GM12864 (cell line): Measurements from ENCODE around the gene ACTRT2.

ENCODE experiments used
- DNase-seq: peaks from one replicate; pipeline ENCODE4 v3.0.0-alpha.2; 2011; ENCODE audit warnings: low read depth
- H3K4me3 ChIP-seq: 2 replicates; pipeline ENCODE4 v1.5.1; 2011; ENCODE audit warnings: mild to moderate bottlenecking, low read depth, low read length, control low read depth
- TF ChIP-seq, protein P1 (sequence below): IDR thresholded peaks from 2 replicates; pipeline ENCODE4 v1.5.1; 2011; ENCODE audit warnings: low read depth, mild to moderate bottlenecking, moderate library complexity, low read length, control low read depth, inconsistent platforms; ENCODE audit errors: missing control alignments

Gene ACTRT2

DNA sequence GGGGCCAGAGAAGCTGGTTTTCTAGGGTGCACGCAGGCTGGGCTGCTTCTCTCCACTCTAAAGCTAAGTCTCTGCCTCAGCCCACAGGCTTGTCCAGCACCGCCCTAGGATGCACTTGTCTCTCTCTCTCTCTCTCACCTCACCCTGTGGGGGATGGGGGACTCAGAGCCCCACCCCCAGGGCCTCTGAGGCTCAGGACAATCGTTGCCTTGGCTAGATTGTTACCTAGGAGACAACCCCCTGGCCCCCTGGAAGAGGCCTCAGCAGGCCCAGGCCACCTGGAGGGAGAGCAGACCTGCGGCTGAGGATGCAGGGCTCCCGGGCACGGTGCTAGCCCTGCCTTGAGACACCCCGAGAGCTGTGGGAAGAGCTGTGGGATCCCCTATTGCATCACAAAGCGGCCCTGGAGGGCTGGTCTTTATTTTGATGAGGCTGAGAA is at the start of gene ACTRT2:
ACTRT2 (plus strand) TSS at position 235 of the 439 bp plus-strand sequence. CDS start 220 bp downstream, outside the sequence.
- no peak within 1 kb of the TSS for H3K4me3 ChIP-seq
- no peak for DNase-seq
- TF ChIP-seq, protein P1, sequence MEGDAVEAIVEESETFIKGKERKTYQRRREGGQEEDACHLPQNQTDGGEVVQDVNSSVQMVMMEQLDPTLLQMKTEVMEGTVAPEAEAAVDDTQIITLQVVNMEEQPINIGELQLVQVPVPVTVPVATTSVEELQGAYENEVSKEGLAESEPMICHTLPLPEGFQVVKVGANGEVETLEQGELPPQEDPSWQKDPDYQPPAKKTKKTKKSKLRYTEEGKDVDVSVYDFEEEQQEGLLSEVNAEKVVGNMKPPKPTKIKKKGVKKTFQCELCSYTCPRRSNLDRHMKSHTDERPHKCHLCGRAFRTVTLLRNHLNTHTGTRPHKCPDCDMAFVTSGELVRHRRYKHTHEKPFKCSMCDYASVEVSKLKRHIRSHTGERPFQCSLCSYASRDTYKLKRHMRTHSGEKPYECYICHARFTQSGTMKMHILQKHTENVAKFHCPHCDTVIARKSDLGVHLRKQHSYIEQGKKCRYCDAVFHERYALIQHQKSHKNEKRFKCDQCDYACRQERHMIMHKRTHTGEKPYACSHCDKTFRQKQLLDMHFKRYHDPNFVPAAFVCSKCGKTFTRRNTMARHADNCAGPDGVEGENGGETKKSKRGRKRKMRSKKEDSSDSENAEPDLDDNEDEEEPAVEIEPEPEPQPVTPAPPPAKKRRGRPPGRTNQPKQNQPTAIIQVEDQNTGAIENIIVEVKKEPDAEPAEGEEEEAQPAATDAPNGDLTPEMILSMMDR: no peak

DNA sequence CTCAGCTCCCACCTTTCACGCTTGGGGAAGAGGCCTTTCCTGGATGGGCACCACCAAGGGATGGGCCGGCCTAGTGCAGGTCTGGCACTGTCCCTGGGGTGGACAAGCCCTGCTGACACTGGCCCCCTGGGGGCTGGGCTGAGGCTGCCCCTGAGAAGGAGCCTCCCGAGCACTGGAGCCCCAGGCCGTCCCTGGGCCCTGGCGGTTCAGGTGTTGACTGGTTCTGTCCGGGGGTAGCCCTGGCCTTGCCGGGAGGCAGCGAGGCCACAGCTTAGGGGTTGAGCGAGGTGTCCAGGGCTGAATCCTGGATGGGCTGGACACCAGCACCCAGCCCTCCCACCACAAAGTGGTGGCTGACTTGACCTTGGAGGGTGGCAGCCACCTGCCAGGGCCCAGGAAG is 49.7 kb upstream of the ACTRT2 start:
- DNase-seq: no peak
- no peak overlapping the region for H3K4me3 ChIP-seq
- TF ChIP-seq, protein P1: no peak

- TF ChIP-seq, protein P1: no peak
- no peak for DNase-seq
- no peak overlapping the region for H3K4me3 ChIP-seq
These were observed 49.0 kb upstream of the ACTRT2 start for GRCh38 chr1:2972011-2972878.

- TF ChIP-seq, protein P1: no peak
These were observed 48.2 kb upstream of the ACTRT2 start for GRCh38 chr1:2972879-2973575.

DNA sequence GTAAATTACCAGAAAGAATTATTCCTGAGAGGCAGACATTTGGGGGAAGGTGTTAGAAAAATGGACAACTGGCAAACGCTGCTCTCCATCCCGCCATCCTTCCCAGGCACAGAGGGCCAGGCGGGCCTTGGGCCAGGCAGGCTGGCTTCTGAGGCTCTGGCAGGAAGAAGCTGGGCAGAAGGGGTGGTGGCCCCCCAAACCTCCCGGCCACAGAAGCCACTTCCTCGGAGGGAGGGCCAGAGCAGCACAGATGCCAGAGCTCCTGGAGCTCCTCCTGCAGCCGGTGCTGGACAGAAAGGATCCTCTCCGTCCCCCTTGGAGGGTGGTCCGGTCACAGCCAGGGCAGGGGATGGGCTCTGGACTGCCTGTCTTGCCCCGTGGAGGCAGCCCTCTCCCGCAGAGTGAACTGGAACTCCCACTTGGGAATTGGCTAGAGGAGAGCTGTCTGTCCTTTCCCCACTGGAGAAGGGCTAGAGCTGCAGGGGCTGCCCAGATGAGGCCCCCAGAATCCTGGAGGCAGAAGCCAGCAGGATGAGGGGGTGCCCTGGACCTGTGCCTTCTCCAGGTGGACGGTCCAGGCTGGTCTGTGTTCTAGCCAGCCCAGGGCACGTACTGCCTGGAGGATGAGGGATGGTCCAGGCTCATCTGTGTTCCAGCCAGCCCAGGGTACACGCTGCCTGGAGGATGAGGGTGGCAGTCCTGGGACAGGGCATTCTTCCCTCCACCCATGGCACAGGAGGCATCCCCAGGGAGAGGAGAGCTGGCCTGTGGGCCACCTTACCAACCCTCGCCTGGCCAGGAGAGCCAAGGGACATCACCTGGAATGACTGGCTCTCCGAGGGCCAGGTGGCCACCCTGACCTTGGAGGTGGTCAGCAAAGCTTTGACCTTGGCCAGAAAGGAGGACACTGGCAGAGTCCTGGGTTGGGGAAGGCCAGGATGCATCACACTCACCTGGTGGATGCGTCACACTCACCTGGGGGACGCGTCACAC is 47.4 kb upstream of the ACTRT2 start:
- H3K4me3 ChIP-seq: no peak overlapping the region
- DNase-seq: no peak
- TF ChIP-seq, protein P1: no peak

More at GRCh38 chr1:2972879-2973575, 48.2 kb upstream of the ACTRT2 start:
- no peak for DNase-seq
- no peak overlapping the region for H3K4me3 ChIP-seq

DNA sequence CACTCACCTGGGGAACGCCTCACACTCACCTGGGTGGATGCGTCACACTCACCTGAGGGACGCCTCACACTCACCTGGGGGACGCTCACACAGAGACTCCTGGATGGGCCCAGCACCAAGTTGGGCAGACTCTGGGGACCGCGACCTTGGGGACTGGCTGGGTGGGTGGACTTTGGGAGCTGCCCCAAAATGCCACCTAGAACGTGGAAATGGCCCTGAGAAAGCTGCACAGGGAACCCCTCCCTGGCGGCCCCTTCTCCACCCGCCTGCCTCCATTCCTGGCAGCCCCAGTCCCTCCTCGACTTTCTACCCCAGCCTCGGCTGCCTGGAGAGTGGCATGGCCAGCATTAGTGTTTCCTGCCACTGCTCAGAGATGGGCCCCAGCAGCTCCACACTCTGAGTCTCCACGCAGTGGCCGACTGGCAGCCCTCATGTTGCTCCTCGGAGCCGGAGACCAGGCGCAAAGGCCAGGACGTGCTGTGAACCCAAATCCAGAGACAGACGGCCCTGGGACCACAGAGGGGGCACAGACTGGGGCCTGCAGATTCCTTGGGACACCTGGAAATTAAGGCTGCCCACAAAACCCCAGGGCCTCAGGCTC is 46.5 kb upstream of the ACTRT2 start:
- no peak overlapping the region for H3K4me3 ChIP-seq
- DNase-seq: no peak
- TF ChIP-seq, protein P1: no peak
